ENCODE data around the gene ITGAD. TPM values are rescaled to one million over a fixed set of nuclear protein-coding genes. Genes with fewer than 3 reads are reported as not detected.

ITGAD gene
- polyA plus RNA-seq, 2 of the 4 experiments (the other 2 are of a cell fraction) = not detected

DNA sequence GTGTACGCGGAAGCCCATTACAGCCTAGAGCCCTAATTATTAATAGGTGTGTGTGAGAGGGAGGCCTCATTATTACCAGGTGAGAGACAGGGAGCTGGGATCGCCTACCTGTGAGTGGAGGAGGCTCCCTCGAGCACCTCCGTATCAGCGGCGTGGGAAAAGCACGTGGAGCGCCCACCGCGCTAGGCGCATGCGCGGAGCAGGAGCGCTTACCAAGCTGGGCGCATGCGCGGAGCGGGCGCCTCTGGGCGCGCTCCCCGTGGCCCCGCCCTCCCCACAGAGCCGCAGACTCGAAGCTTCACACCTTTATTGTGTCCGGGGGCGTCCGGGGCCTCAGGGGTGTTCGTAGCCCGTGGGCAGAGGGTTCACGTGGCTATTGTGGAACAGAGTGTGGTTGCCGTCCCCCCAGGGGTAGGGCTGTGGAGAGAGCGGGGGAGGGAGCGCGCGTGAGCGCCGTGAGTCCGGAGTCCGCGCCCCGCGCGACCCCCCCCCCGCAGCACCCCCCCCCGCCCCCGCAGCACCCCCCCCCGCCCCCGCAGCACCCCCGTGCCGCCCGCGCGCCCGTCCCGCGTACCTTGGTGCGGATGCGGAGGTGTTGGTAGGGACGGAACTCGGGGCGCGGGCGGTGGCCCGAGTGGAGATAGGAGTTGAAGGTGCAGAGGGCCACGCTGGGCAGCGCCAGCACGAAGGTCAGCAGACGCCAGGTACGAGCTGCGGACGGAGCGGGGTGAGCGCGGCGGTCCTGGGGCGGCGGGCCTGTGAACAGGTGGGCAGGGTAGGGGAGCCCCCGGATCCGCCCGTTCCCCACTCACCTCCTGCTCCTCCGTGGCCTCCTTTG lies 34.5 kb downstream of the ITGAD start:
- H3K4me3 ChIP-seq = no peak overlapping the region
- H3K4me1 ChIP-seq = no peaks in the 10 kb centered on the region
- DNase-seq (ENCODE audit: low read depth in 1 of 2, low spot score in 1 of 2) (no peak), ATAC-seq (no peak), FAIRE-seq (no peak)
- H3K9me3 ChIP-seq = peaks cover 4% of the 10 kb centered on the region; the same call in 2 of the 3 replicates
- WGBS (ENCODE audit: missing lambda C conversion rate) = 75% methylated on average over 75 of the region's 83 CpGs
- ChIA-PET POLR2A (no interaction called here), CTCF (interaction anchor here (4.8 kb wide), 1 partner anchor 16 kb away, joined by 33 read pairs; the partner anchor contains the start of gene ZNF843)
- H3K4me2 ChIP-seq = no peak overlapping the region
- TF ChIP-seq JUNB (IDR thresholded peaks at IDR 0.05) (no peak), HOXB5 (CRISPR knock-in tag; IDR thresholded peaks at IDR 0.05) (no peak), KDM5A (IDR thresholded peaks at IDR 0.05) (no peak), NFE2L2 (conservative IDR thresholded peaks at IDR 0.05; ENCODE audit: low read length) (no peak), ZSCAN20 (CRISPR knock-in tag; IDR thresholded peaks at IDR 0.05) (no peak), KDM1A (IDR thresholded peaks at IDR 0.05; ENCODE audit: low read depth) (no peak), TP53 (CRISPR knock-in tag; IDR thresholded peaks at IDR 0.05) (no peak), ZFP36 (IDR thresholded peaks at IDR 0.05; ENCODE audit: borderline replicate concordance, partially characterized antibody) (no peak), EHF (CRISPR knock-in tag; IDR thresholded peaks at IDR 0.05) (no peak), CBX8 (IDR thresholded peaks at IDR 0.05) (no peak)
- TF ChIP-seq, protein P1, sequence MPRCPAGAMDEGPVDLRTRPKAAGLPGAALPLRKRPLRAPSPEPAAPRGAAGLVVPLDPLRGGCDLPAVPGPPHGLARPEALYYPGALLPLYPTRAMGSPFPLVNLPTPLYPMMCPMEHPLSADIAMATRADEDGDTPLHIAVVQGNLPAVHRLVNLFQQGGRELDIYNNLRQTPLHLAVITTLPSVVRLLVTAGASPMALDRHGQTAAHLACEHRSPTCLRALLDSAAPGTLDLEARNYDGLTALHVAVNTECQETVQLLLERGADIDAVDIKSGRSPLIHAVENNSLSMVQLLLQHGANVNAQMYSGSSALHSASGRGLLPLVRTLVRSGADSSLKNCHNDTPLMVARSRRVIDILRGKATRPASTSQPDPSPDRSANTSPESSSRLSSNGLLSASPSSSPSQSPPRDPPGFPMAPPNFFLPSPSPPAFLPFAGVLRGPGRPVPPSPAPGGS (IDR thresholded peaks at IDR 0.05) = no peak
- TF ChIP-seq, protein P2, sequence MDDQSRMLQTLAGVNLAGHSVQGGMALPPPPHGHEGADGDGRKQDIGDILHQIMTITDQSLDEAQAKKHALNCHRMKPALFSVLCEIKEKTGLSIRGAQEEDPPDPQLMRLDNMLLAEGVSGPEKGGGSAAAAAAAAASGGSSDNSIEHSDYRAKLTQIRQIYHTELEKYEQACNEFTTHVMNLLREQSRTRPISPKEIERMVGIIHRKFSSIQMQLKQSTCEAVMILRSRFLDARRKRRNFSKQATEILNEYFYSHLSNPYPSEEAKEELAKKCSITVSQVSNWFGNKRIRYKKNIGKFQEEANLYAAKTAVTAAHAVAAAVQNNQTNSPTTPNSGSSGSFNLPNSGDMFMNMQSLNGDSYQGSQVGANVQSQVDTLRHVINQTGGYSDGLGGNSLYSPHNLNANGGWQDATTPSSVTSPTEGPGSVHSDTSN (IDR thresholded peaks at IDR 0.05) = no peak
- no peak overlapping the region for H3K27ac ChIP-seq

DNA sequence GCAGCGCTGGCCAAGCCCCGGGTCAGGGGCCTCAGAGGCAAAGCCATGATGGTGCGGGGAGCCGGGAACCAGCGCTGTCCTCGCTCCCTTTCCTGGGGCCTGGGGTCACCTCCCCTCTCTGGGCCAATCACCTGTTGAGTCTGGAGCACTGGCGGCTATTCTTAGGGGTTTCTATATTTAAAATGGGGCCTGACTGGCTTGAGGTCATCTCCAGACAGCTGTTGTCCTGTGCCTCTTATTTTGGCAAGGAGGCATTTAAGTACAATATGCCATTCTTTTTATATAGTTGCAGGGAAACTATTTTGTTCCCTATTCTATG lies 35.1 kb downstream of the ITGAD start, which contains the start of gene COX6A2:
COX6A2 (minus strand) TSS at position 82 of the 319 bp plus-strand sequence; CDS start at position 47, 35 bp downstream.
- Histone ChIP-seq H3K4me2 (no peak within 1 kb of the TSS), H3K4me3 (no peak within 1 kb of the TSS), H3K9me3 (peaks cover under 1% of the 10 kb centered on the region; the same call in 2 of the 3 replicates), H3K4me1 (no peaks in the 10 kb centered on the region), H3K27ac (no peak within 1 kb of the TSS)
- TF ChIP-seq JUNB (IDR thresholded peaks at IDR 0.05) (no peak), GATA3 (IDR thresholded peaks at IDR 0.05; ENCODE audit: borderline replicate concordance) (no peak), HOXB13 (CRISPR knock-in tag; IDR thresholded peaks at IDR 0.05; ENCODE audit: low read depth) (no peak), RCOR1 (IDR thresholded peaks at IDR 0.05; ENCODE audit: low read depth, low read length) (no peak)
- no peak for DNase-seq (ENCODE audit: low read depth in 1 of 2, low spot score in 1 of 2)
- WGBS (ENCODE audit: missing lambda C conversion rate) = 84% methylated on average over 7 of the region's 7 CpGs
- ChIA-PET CTCF (interaction anchor here (1.1 to 4.8 kb wide), 3 partner anchors 15 to 31 kb away, joined by 3 to 33 read pairs (median 4); partner anchors contain the start of genes ARMC5 and ZNF843), POLR2A (no interaction called here)
- no peak for ATAC-seq
- FAIRE-seq = no peak

DNA sequence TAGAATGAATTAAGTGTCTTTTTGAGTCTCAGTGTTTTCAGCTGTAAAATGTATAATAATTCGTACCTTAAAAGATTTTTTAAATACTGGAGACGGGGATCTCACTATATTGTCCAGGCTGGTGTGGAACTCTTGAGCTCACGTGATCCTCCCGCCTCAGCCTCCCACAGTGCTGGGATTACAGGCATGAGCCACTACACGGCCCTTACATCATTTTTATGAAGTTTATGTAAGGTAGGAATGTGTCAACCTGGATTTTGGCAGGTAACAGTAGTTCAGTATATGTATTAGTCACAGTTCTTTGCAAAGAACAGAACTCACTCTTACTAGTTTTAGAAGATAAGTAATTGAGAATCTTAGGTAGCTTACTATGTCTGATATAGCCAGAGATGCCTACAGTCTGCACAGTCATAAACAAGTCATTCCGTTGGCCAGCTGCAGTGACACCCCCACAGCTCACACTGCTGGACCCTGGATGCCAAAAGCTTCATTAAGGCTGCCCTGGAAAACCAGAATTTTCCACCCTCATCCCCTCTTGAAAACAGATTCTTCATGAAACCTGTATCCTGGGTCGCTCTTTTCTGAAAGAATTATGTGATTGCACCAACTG lies 35.6 kb downstream of the ITGAD start:
- H3K4me1 ChIP-seq = no peaks in the 10 kb centered on the region
- whole genome bisulfite sequencing (ENCODE audit: missing lambda C conversion rate) = 43% methylated on average over 7 of the region's 7 CpGs
- no peak overlapping the region for H3K27ac ChIP-seq
- TF ChIP-seq ESRRA (IDR thresholded peaks at IDR 0.05; ENCODE audit: borderline replicate concordance, low read length) (no peak), HDAC2 (IDR thresholded peaks at IDR 0.05) (no peak), KDM5A (IDR thresholded peaks at IDR 0.05) (no peak), TP53 (CRISPR knock-in tag; IDR thresholded peaks at IDR 0.05) (no peak), POLR2A (IDR thresholded peaks at IDR 0.05; ENCODE audit: low read length) (no peak), EHF (CRISPR knock-in tag; IDR thresholded peaks at IDR 0.05) (no peak), PHF8 (IDR thresholded peaks at IDR 0.05; ENCODE audit: borderline replicate concordance, low read depth) (no peak)
- TF ChIP-seq, protein P3, sequence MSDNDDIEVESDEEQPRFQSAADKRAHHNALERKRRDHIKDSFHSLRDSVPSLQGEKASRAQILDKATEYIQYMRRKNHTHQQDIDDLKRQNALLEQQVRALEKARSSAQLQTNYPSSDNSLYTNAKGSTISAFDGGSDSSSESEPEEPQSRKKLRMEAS (IDR thresholded peaks at IDR 0.05) = no peak
- POLR2A ChIA-PET = no interaction called here
- no peak overlapping the region for H3K4me3 ChIP-seq
- no peaks in the 10 kb centered on the region; the same call in 2 of the 3 replicates for H3K9me3 ChIP-seq
- DNase-seq (ENCODE audit: low read depth in 1 of 2, low spot score in 1 of 2) = no peak
- FAIRE-seq = no peak
- ATAC-seq = no peak
- CTCF ChIA-PET = interaction anchor here (1.1 to 4.8 kb wide), 3 partner anchors 15 to 30 kb away, joined by 3 to 33 read pairs (median 4); partner anchors contain the start of genes ARMC5 and ZNF843
- H3K4me2 ChIP-seq = no peak overlapping the region
